GM20000 (cell line): ENCODE data around the gene IL15RA.
"Not testable (repeated sequence)": the region's sequence is repeated elsewhere in the genome, so short reads cannot be mapped to it uniquely, and the experiment has no call there.

ENCODE experiments used
- DNase-seq: peaks from one replicate; pipeline ENCODE4 v3.0.0; 2012; ENCODE audit warnings: low spot score
- CTCF ChIP-seq: IDR thresholded peaks from 2 replicates; pipeline ENCODE4 v1.5.1; 2012; ENCODE audit warnings: mild to moderate bottlenecking, control low read depth; ENCODE audit errors: extremely low read depth, missing control alignments

IL15RA gene

DNA sequence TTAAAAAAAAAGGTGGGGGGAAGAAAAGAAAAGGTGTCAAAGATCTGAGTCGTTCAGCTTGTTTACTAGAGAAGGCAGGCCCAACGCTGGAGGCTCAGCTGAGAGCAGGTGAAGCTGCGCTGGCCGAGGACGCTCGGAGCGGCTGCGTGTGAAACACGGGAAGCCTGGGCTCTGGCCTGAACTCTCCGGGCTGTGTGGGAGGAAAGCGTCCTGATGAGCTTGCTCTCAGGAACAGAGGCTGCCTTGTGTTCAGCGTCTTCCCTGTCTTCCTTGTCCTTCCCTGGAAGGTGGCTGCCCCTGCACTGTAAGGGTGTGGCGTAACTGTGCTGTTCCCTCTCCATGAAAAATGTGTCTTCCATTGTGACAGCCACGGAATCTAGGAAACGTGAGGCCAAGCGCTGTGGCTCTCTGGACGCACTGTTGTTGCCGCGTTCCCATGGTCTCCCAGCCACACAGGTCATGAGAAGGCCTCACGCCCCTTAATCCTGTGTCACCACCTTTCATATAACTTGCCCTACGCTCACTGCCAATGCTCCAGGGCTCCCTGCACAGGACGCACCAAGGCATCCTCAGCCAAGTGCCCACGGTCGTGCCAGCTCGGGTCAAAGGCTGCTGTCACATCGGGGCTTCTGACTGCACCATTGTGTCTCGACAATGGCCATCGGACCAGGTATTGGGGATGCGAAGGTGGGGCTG is 15.8 kb downstream of the IL15RA start:
- no peak for TF ChIP-seq CTCF
- DNase-seq, result no peak

GRCh38 chr10:5960973-5961275 is 16.4 kb downstream of the IL15RA start:
- not testable (repeated sequence) for DNase-seq

GRCh38 chr10:5960070-5960972 is 17.0 kb downstream of the IL15RA start:
- DNase-seq, result no peak
- TF ChIP-seq CTCF, result no peak

DNA sequence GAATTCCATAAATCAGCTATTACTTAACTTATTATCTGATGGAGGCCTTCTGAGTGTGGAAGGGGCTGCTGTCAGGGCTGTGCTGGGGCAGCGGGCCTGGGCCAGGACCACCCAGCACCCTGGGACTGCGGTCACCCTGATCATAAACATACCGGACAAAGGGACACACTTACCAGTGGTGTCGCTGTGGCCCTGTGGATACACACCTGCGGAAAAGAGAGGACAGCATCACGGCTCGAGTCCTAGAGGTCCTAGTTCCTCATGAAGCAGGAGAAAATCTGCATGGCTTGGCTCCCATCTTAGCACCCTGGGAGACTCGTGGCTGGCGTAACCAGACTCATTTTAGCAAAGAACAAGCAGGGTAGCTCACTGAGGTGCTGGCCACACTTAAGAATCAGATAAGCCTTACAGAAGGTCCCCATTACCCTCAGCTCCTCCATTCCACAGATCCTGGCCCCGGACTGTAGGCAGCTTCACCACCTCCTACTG is 17.7 kb downstream of the IL15RA start:
- DNase-seq, result no peak
- TF ChIP-seq CTCF, result no peak

- TF ChIP-seq CTCF, result no peak
- no peak for DNase-seq
Measured at GRCh38 chr10:5959142-5959541, 18.2 kb downstream of the IL15RA start.

- no peak for TF ChIP-seq CTCF
- DNase-seq, result no peak
Measured at GRCh38 chr10:5958675-5959074, 18.7 kb downstream of the IL15RA start.

DNA sequence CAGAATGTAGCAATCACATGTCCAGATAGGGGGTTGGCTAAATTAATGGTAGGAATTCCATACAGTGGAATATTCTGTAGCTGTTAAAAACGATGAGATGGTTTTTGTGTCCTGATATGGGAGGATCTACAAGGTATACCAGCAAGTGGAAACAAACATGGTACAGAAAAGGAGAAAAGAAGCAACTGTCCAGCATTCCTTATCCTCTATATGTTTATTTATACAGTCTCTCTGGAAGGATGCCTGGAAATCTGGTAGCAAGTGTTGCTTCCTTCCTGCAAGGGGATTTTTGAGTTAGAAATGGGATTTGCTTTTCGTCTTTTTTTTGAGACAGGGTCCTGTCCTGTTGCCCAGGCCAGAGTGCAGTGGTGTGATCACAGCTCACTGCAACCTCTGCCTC is 19.3 kb downstream of the IL15RA start:
- no peak for TF ChIP-seq CTCF
- no peak for DNase-seq
